ENCODE measurements around the gene CKB. TPM values are rescaled to one million over a fixed set of nuclear protein-coding genes. Genes with fewer than 3 reads are reported as not detected.

Gene CKB
- total RNA-seq, 1 donor from 2014 or later: 178 TPM

- H3K36me3 ChIP-seq (ENCODE audit: insufficient read depth, low read length): no peaks in the 10 kb centered on the region
- H3K36me3 Mint-ChIP-seq (ENCODE audit: low read depth, unreplicated experiment): peaks cover 2% of the 10 kb centered on the region
- H3K9me3 Mint-ChIP-seq (ENCODE audit: unreplicated experiment): no peaks in the 10 kb centered on the region
- no peaks in the 10 kb centered on the region for H3K9me3 ChIP-seq (ENCODE audit: insufficient read depth, low read depth, low read length)
- H3K27ac ChIP-seq (ENCODE audit: low read depth, low read length): no peak overlapping the region
- H3K4me2 ChIP-seq (ENCODE audit: low read length): no peak overlapping the region
- no peaks in the 10 kb centered on the region for H3K27me3 Mint-ChIP-seq (ENCODE audit: low read depth, unreplicated experiment)
- peaks cover 7% of the 10 kb centered on the region for H3K4me1 Mint-ChIP-seq (ENCODE audit: low read depth, unreplicated experiment)
- H3K4me1 ChIP-seq (ENCODE audit: insufficient read depth, low read length): peaks cover 10% of the 10 kb centered on the region
- H3K27me3 ChIP-seq (ENCODE audit: insufficient read depth, low read length): no peaks in the 10 kb centered on the region
- DNase-seq (ENCODE audit: low read depth): no peak
- no peak overlapping the region for H3K4me3 ChIP-seq (ENCODE audit: insufficient read depth, low read depth, low read length)
- no peak overlapping the region for H3K27ac Mint-ChIP-seq (ENCODE audit: unreplicated experiment)
- H3K4me3 Mint-ChIP-seq (ENCODE audit: unreplicated experiment): no peak overlapping the region
- no peaks in the 10 kb centered on the region for H3K79me2 ChIP-seq (ENCODE audit: insufficient read depth, low read length)
- H3K9ac ChIP-seq (ENCODE audit: low read length): no peak overlapping the region
- H2AFZ ChIP-seq (ENCODE audit: low read depth, low read length): no peak overlapping the region
- TF ChIP-seq, protein P1, sequence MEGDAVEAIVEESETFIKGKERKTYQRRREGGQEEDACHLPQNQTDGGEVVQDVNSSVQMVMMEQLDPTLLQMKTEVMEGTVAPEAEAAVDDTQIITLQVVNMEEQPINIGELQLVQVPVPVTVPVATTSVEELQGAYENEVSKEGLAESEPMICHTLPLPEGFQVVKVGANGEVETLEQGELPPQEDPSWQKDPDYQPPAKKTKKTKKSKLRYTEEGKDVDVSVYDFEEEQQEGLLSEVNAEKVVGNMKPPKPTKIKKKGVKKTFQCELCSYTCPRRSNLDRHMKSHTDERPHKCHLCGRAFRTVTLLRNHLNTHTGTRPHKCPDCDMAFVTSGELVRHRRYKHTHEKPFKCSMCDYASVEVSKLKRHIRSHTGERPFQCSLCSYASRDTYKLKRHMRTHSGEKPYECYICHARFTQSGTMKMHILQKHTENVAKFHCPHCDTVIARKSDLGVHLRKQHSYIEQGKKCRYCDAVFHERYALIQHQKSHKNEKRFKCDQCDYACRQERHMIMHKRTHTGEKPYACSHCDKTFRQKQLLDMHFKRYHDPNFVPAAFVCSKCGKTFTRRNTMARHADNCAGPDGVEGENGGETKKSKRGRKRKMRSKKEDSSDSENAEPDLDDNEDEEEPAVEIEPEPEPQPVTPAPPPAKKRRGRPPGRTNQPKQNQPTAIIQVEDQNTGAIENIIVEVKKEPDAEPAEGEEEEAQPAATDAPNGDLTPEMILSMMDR (IDR thresholded peaks at IDR 0.05; ENCODE audit: insufficient read depth, low read depth, low read length): no peak
- no peak for TF ChIP-seq EZH2 (IDR thresholded peaks at IDR 0.05; ENCODE audit: insufficient read depth, low read length)
- no peak for FAIRE-seq
- peaks cover 36% of the 10 kb centered on the region for H4K20me1 ChIP-seq (ENCODE audit: insufficient read depth, low read length)
Observed at GRCh38 chr14:103548463-103549351, 26.1 kb upstream of the CKB start.

DNA sequence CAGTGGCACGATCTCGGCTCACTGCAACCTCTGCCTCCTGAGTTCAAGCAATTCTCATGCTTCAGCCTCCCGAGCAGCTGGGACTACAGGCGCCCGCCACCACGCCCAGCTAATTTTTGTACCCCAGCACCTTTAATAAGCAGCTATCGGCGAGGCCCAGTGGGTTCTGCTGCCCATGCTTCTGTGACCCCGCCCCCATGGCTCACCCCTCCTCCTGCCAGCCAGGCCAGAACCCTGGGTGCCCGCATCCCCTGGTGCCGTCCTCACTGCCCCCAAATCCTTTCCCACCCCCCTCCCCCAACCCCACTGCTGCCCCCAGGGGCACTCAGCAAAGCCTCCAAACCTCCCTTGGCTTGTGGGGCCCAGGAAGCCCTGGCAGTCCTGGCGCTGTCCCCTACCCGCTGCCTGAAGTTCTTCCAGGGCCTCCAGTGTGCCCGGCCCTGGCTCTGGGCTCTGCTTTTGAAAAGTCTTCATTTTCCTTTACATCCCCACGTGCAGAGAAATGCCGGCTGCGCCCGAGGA, 25.4 kb upstream of the CKB start:
- Histone ChIP-seq H3K4me3 (ENCODE audit: insufficient read depth, low read depth, low read length) (no peak overlapping the region), H3K4me1 (ENCODE audit: insufficient read depth, low read length) (peaks cover 10% of the 10 kb centered on the region), H2AFZ (ENCODE audit: low read depth, low read length) (no peak overlapping the region), H3K27me3 (ENCODE audit: insufficient read depth, low read length) (no peaks in the 10 kb centered on the region), H3K79me2 (ENCODE audit: insufficient read depth, low read length) (no peaks in the 10 kb centered on the region), H3K9me3 (ENCODE audit: insufficient read depth, low read depth, low read length) (no peaks in the 10 kb centered on the region), H3K27ac (ENCODE audit: low read depth, low read length) (no peak overlapping the region), H3K4me2 (ENCODE audit: low read length) (no peak overlapping the region), H3K9ac (ENCODE audit: low read length) (no peak overlapping the region), H4K20me1 (ENCODE audit: insufficient read depth, low read length) (peaks cover 30% of the 10 kb centered on the region), H3K36me3 (ENCODE audit: insufficient read depth, low read length) (no peaks in the 10 kb centered on the region)
- DNase-seq (ENCODE audit: low read depth) (no peak), FAIRE-seq (no peak)
- Mint-ChIP-seq H3K27me3 (ENCODE audit: low read depth, unreplicated experiment) (no peaks in the 10 kb centered on the region), H3K4me1 (ENCODE audit: low read depth, unreplicated experiment) (peaks cover 7% of the 10 kb centered on the region), H3K36me3 (ENCODE audit: low read depth, unreplicated experiment) (peaks cover 2% of the 10 kb centered on the region), H3K27ac (ENCODE audit: unreplicated experiment) (no peak overlapping the region), H3K9me3 (ENCODE audit: unreplicated experiment) (no peaks in the 10 kb centered on the region), H3K4me3 (ENCODE audit: unreplicated experiment) (no peak overlapping the region)
- TF ChIP-seq, protein P1 (IDR thresholded peaks at IDR 0.05; ENCODE audit: insufficient read depth, low read depth, low read length): no peak
- no peak for TF ChIP-seq EZH2 (IDR thresholded peaks at IDR 0.05; ENCODE audit: insufficient read depth, low read length)

Data from astrocyte (in vitro differentiated cells and primary cell).